Effector memory CD8-positive, alpha-beta T cell (primary cell): ENCODE data around the gene C9orf43.
A peak's percentile ranks its signal among the peaks of the same experiment; 100 is the strongest.
"Not testable (repeated sequence)": the region's sequence is repeated elsewhere in the genome, so short reads cannot be mapped to it uniquely, and the experiment has no call there.

Experiments used
- ATAC-seq: fragments of 150-1000 bp; cut with Tn5 transposase; replicated peaks from 2 replicates; pipeline ENCODE4 v1.10.0; 2021; ENCODE audit warnings: mild to moderate bottlenecking, moderate library complexity
- DNase-seq, 3 experiments: peaks; one replicate each; pipeline ENCODE4 v3.0.0; 2021
- H3K27ac Mint-ChIP-seq, 2 donors: one replicate each; pipeline ENCODE4 v1.8.0; 2022; ENCODE audit warnings: mild to moderate bottlenecking in 2 of 2, mixed read lengths in 2 of 2, moderate library complexity in 2 of 2
- H3K27me3 Mint-ChIP-seq, 2 donors: one replicate each; pipeline ENCODE4 v1.8.0; 2022; ENCODE audit warnings: mixed read lengths in 2 of 2
- H3K36me3 Mint-ChIP-seq: one replicate; pipeline ENCODE4 v1.8.0; 2022; ENCODE audit warnings: mild to moderate bottlenecking, moderate library complexity, mixed read lengths; ENCODE audit not compliant: insufficient read depth
- H3K4me1 Mint-ChIP-seq, 2 donors: one replicate each; pipeline ENCODE4 v1.8.0; 2022; ENCODE audit warnings: low read depth in 2 of 2, mixed read lengths in 2 of 2
- H3K4me3 Mint-ChIP-seq, 2 donors: one replicate each; pipeline ENCODE4 v1.8.0; 2022; ENCODE audit warnings: mild to moderate bottlenecking in 2 of 2, mixed read lengths in 2 of 2, moderate library complexity in 2 of 2
- H3K9me3 Mint-ChIP-seq, 2 donors: one replicate each; pipeline ENCODE4 v1.8.0; 2022; ENCODE audit warnings: mixed read lengths in 2 of 2
- total RNA-seq, 9 experiments: gene quantifications; one replicate each; lab custom pipeline; 2026; lab: John Stamatoyannopoulos, UW

The C9orf43 gene
- total RNA-seq = 0.60 to 2.8 (median 1.1) reads per million in 9 experiments

- Mint-ChIP-seq H3K4me3 (peak within 1 kb of the TSS; percentile 98), H3K9me3 (no peaks in the 10 kb centered on the region), H3K27me3 (no peaks in the 10 kb centered on the region), H3K27ac (peak within 1 kb of the TSS; percentile 98 to 99), H3K36me3 (peaks cover 47% of the 10 kb centered on the region), H3K4me1 (peaks cover 23 to 25% of the 10 kb centered on the region in 2 donors)
- DNase-seq (peak; percentile 94), ATAC-seq (peak; percentile 88)
These were observed at the start of gene C9orf43, which contains the start of gene POLE3 for GRCh38 chr9:113410207-113410864. TSS of gene C9orf43 (plus strand) at chr9:113410747. CDS start at chr9:113413494, 2,747 bp downstream. TSS of gene POLE3 (minus strand) at chr9:113410675. CDS start at chr9:113410293, 382 bp downstream.

- ATAC-seq (no peak), DNase-seq (no peak)
- no peaks in the 10 kb centered on the region for H3K36me3 Mint-ChIP-seq
- no peak overlapping the region for H3K27ac Mint-ChIP-seq
- no peaks in the 10 kb centered on the region for H3K9me3 Mint-ChIP-seq
- no peak overlapping the region for H3K4me3 Mint-ChIP-seq
- no peaks in the 10 kb centered on the region for H3K4me1 Mint-ChIP-seq
- peaks cover 0 to 7% of the 10 kb centered on the region in 2 donors for H3K27me3 Mint-ChIP-seq
These were observed 49.1 kb upstream of the C9orf43 start for GRCh38 chr9:113361304-113362018.

GRCh38 chr9:113363336-113363735 is 47.2 kb upstream of the C9orf43 start:
- no peaks in the 10 kb centered on the region for H3K36me3 Mint-ChIP-seq
- no peaks in the 10 kb centered on the region for H3K9me3 Mint-ChIP-seq
- no peak for DNase-seq
- no peak for ATAC-seq
- H3K4me1 Mint-ChIP-seq = no peaks in the 10 kb centered on the region
- H3K27ac Mint-ChIP-seq = no peak overlapping the region
- no peaks in the 10 kb centered on the region for H3K27me3 Mint-ChIP-seq
- H3K4me3 Mint-ChIP-seq = no peak overlapping the region

- Mint-ChIP-seq H3K4me1 (no peaks in the 10 kb centered on the region), H3K4me3 (no peak overlapping the region), H3K27ac (no peak overlapping the region), H3K36me3 (no peaks in the 10 kb centered on the region), H3K27me3 (no peaks in the 10 kb centered on the region), H3K9me3 (no peaks in the 10 kb centered on the region)
- no peak for ATAC-seq
- no peak for DNase-seq
These were observed 45.6 kb upstream of the C9orf43 start for GRCh38 chr9:113364951-113365350.

- not testable (repeated sequence) for H3K4me1 Mint-ChIP-seq, H3K27ac Mint-ChIP-seq, H3K36me3 Mint-ChIP-seq, H3K9me3 Mint-ChIP-seq, ATAC-seq, H3K27me3 Mint-ChIP-seq, H3K4me3 Mint-ChIP-seq, DNase-seq
These were observed 44.9 kb upstream of the C9orf43 start for GRCh38 chr9:113365652-113366051.

- Mint-ChIP-seq H3K36me3 (no peaks in the 10 kb centered on the region), H3K9me3 (no peaks in the 10 kb centered on the region), H3K27me3 (no peaks in the 10 kb centered on the region), H3K4me3 (no peak overlapping the region), H3K4me1 (no peaks in the 10 kb centered on the region), H3K27ac (no peak overlapping the region)
- DNase-seq = no peak
- no peak for ATAC-seq
These were observed 42.1 kb upstream of the C9orf43 start for GRCh38 chr9:113368348-113368981.

- no peaks in the 10 kb centered on the region for H3K27me3 Mint-ChIP-seq
- no peaks in the 10 kb centered on the region for H3K9me3 Mint-ChIP-seq
- H3K4me3 Mint-ChIP-seq = no peak overlapping the region
- DNase-seq = no peak
- H3K4me1 Mint-ChIP-seq = no peaks in the 10 kb centered on the region
- H3K36me3 Mint-ChIP-seq = no peaks in the 10 kb centered on the region
- H3K27ac Mint-ChIP-seq = no peak overlapping the region
- ATAC-seq = no peak
These were observed 41.3 kb upstream of the C9orf43 start for GRCh38 chr9:113368982-113369854.

GRCh38 chr9:113369855-113370140 is 40.7 kb upstream of the C9orf43 start:
- Mint-ChIP-seq H3K4me3 (no peak overlapping the region), H3K27ac (no peak overlapping the region), H3K36me3 (peaks cover 2% of the 10 kb centered on the region), H3K4me1 (peaks cover 0 to 3% of the 10 kb centered on the region in 2 donors), H3K27me3 (no peaks in the 10 kb centered on the region), H3K9me3 (no peaks in the 10 kb centered on the region)
- ATAC-seq = no peak
- DNase-seq = no peak

GRCh38 chr9:113370806-113371325 is 39.7 kb upstream of the C9orf43 start:
- ATAC-seq (no peak), DNase-seq (no peak)
- no peak overlapping the region for H3K4me3 Mint-ChIP-seq
- no peaks in the 10 kb centered on the region for H3K27me3 Mint-ChIP-seq
- peaks cover 10 to 13% of the 10 kb centered on the region in 2 donors for H3K4me1 Mint-ChIP-seq
- no peaks in the 10 kb centered on the region for H3K9me3 Mint-ChIP-seq
- H3K27ac Mint-ChIP-seq = no peak overlapping the region
- H3K36me3 Mint-ChIP-seq = peaks cover 5% of the 10 kb centered on the region

GRCh38 chr9:113372059-113372458 is 38.5 kb upstream of the C9orf43 start:
- Mint-ChIP-seq H3K36me3 (peaks cover 9% of the 10 kb centered on the region), H3K4me3 (no peak overlapping the region), H3K9me3 (no peaks in the 10 kb centered on the region), H3K4me1 (peaks cover 12 to 13% of the 10 kb centered on the region in 2 donors), H3K27ac (peak overlapping the region in 1 of 2 donors; percentile 84), H3K27me3 (no peaks in the 10 kb centered on the region)
- ATAC-seq (no peak), DNase-seq (no peak)

GRCh38 chr9:113373256-113373655 is 37.3 kb upstream of the C9orf43 start:
- peaks cover 9% of the 10 kb centered on the region for H3K36me3 Mint-ChIP-seq
- peak overlapping the region in 1 of 2 donors; percentile 86 for H3K27ac Mint-ChIP-seq
- ATAC-seq = no peak
- H3K9me3 Mint-ChIP-seq = no peaks in the 10 kb centered on the region
- H3K4me3 Mint-ChIP-seq = no peak overlapping the region
- peaks cover 13% of the 10 kb centered on the region in 2 donors for H3K4me1 Mint-ChIP-seq
- no peak for DNase-seq
- H3K27me3 Mint-ChIP-seq = no peaks in the 10 kb centered on the region

GRCh38 chr9:113373676-113374392 is 36.7 kb upstream of the C9orf43 start:
- Mint-ChIP-seq H3K36me3 (peaks cover 9% of the 10 kb centered on the region), H3K4me3 (no peak overlapping the region), H3K27me3 (no peaks in the 10 kb centered on the region), H3K9me3 (no peaks in the 10 kb centered on the region), H3K4me1 (peaks cover 13% of the 10 kb centered on the region in 2 donors), H3K27ac (peak overlapping the region in 1 of 2 donors; percentile 86)
- ATAC-seq (no peak), DNase-seq (no peak)
